H1 (cell line): ENCODE data around the gene CYGB. TPM values are rescaled to one million over a fixed set of nuclear protein-coding genes. Genes with fewer than 3 reads are reported as not detected.

Experiments used
- CTCF ChIA-PET: fragments of 300-600 bp; sonication (Branson Sonifier 250); formaldehyde crosslinking; loops from one replicate; lab custom pipeline; 2021; ENCODE audit not compliant: partially characterized antibody; lab: Charles Lee
- POLR2A ChIA-PET: fragments of 300-600 bp; sonication (Branson Sonifier 250); formaldehyde crosslinking; loops from one replicate; lab custom pipeline; 2021; ENCODE audit warnings: inconsistent platforms; ENCODE audit not compliant: partially characterized antibody; lab: Charles Lee
- DNase-seq, 2 experiments: peaks; one replicate each; pipeline versions ENCODE4 v3.0.0 to v3.0.0-alpha.2; 2010 to 2022; ENCODE audit warnings: low spot score in 2 of 2, low read depth in 1 of 2, mixed read lengths in 1 of 2
- FAIRE-seq: peaks from 2 replicates; lab custom pipeline; 2011; peaks lifted over from hg19 to GRCh38; lab: Jason Lieb, UNC
- H2AFZ ChIP-seq: 2 replicates; pipeline ENCODE4 v1.8.1; 2012; ENCODE audit warnings: low read length, inconsistent platforms
- H2AK5ac ChIP-seq: 2 replicates; pipeline ENCODE4 v1.6.1; 2013; ENCODE audit warnings: low read depth, low read length
- H2BK120ac ChIP-seq: replicated peaks from 2 replicates; pipeline ENCODE3; 2013; ENCODE audit warnings: low read depth, low read length, inconsistent platforms
- H2BK12ac ChIP-seq: 2 replicates; pipeline ENCODE4 v1.6.1; 2013; ENCODE audit warnings: low read depth, low read length
- H2BK15ac ChIP-seq: 2 replicates; pipeline ENCODE4 v1.6.1; 2013; ENCODE audit warnings: low read length
- H2BK20ac ChIP-seq: 2 replicates; pipeline ENCODE4 v1.6.1; 2013; ENCODE audit warnings: low read length
- H2BK5ac ChIP-seq: 2 replicates; pipeline ENCODE4 v1.6.1; 2013; ENCODE audit warnings: low read depth, low read length
- H3K14ac ChIP-seq: 2 replicates; pipeline ENCODE4 v1.6.1; 2013; ENCODE audit warnings: inconsistent platforms; ENCODE audit not compliant: insufficient read length
- H3K18ac ChIP-seq: 2 replicates; pipeline ENCODE4 v1.6.1; 2013; ENCODE audit warnings: low read length; ENCODE audit errors: extremely low read depth
- H3K23ac ChIP-seq: 2 replicates; pipeline ENCODE4 v1.6.1; 2013; ENCODE audit warnings: inconsistent platforms; ENCODE audit not compliant: insufficient read length
- H3K23me2 ChIP-seq: 2 replicates; pipeline ENCODE4 v1.6.1; 2013; ENCODE audit warnings: low read depth, low read length
- H3K27ac ChIP-seq: 2 replicates; pipeline ENCODE4 v1.6.1; 2011; ENCODE audit warnings: low read depth, low read length, inconsistent platforms
- H3K27me3 ChIP-seq, 4 experiments: replicated peaks in 1 of 4; 1 replicate in 1 of 4; 2 replicates in 3 of 4; pipeline versions ENCODE4 v1.6.1 to v1.8.1; 2011 to 2013; ENCODE audit warnings: low read length in 3 of 4, mild to moderate bottlenecking in 3 of 4, inconsistent platforms in 2 of 4, mixed read lengths in 2 of 4, moderate library complexity in 1 of 4; ENCODE audit not compliant: control insufficient read depth in 3 of 4, insufficient read depth in 3 of 4; ENCODE audit errors: extremely low read depth in 1 of 4
- H3K36me3 ChIP-seq, 4 experiments: 2 replicates each; pipeline versions ENCODE4 v1.6.1 to v1.8.1; 2011 to 2013; ENCODE audit warnings: mild to moderate bottlenecking in 4 of 4, low read length in 3 of 4, moderate library complexity in 2 of 4, control low read depth in 1 of 4, inconsistent platforms in 1 of 4; ENCODE audit not compliant: insufficient read depth in 4 of 4, control insufficient read depth in 2 of 4
- H3K4ac ChIP-seq: replicated peaks from 2 replicates; pipeline ENCODE3; 2013; ENCODE audit warnings: low read length, low read depth, mixed read lengths, inconsistent platforms; ENCODE audit not compliant: insufficient read length
- H3K4me1 ChIP-seq, 4 experiments: replicated peaks in 1 of 4; 1 replicate in 1 of 4; 2 replicates in 3 of 4; pipeline versions ENCODE4 v1.6.1 to v1.8.1; 2011 to 2013; ENCODE audit warnings: low read length in 3 of 4, inconsistent platforms in 2 of 4, mixed read lengths in 1 of 4; ENCODE audit not compliant: insufficient read depth in 4 of 4, control insufficient read depth in 3 of 4
- H3K4me2 ChIP-seq, 2 experiments: 2 replicates each; pipeline versions ENCODE4 v1.6.1 to v1.8.1; 2011 to 2013; ENCODE audit warnings: low read depth in 2 of 2, low read length in 2 of 2, control low read depth in 1 of 2, inconsistent platforms in 1 of 2, mild to moderate bottlenecking in 1 of 2; ENCODE audit not compliant: insufficient read depth in 1 of 2
- H3K4me3 ChIP-seq, 4 experiments: fragments of 200-600, 300-600 bp in 1 of 4; sonication (generic), shearing (Covaris generic), sonication (Bioruptor Twin) in 1 of 4; 2 replicates each; pipeline versions ENCODE4 v1.5.1 to v1.8.1; 2011 to 2016; ENCODE audit warnings: low read length in 4 of 4, low read depth in 3 of 4, control low read depth in 2 of 4, inconsistent platforms in 2 of 4, mild to moderate bottlenecking in 2 of 4, mixed read lengths in 1 of 4, moderate library complexity in 1 of 4; ENCODE audit not compliant: insufficient read depth in 2 of 4; ENCODE audit errors: extremely low read depth in 1 of 4
- H3K56ac ChIP-seq: replicated peaks from 2 replicates; pipeline ENCODE3; 2013; ENCODE audit warnings: low read depth, mild to moderate bottlenecking, mixed read lengths, low read length, inconsistent platforms; ENCODE audit not compliant: insufficient read length
- H3K79me1 ChIP-seq: 2 replicates; pipeline ENCODE4 v1.6.1; 2013; ENCODE audit warnings: low read depth, low read length, control low read depth
- H3K79me2 ChIP-seq, 2 experiments: 2 replicates each; pipeline versions ENCODE4 v1.6.1 to v1.8.1; 2012 to 2013; ENCODE audit warnings: low read length in 2 of 2, mild to moderate bottlenecking in 2 of 2, inconsistent platforms in 1 of 2; ENCODE audit not compliant: insufficient read depth in 2 of 2, control insufficient read depth in 1 of 2
- H3K9ac ChIP-seq, 4 experiments: replicated peaks in 1 of 4; 1 replicate in 1 of 4; 2 replicates in 3 of 4; pipeline versions ENCODE4 v1.6.1 to v1.8.1; 2011 to 2013; ENCODE audit warnings: low read depth in 3 of 4, low read length in 3 of 4, control low read depth in 2 of 4, mild to moderate bottlenecking in 2 of 4, moderate library complexity in 2 of 4, inconsistent platforms in 1 of 4; ENCODE audit errors: extremely low read depth in 1 of 4
- H3K9me3 ChIP-seq, 2 experiments: 2 replicates each; pipeline versions ENCODE4 v1.6.1 to v1.8.1; 2012 to 2013; ENCODE audit warnings: mild to moderate bottlenecking in 2 of 2, moderate library complexity in 2 of 2, control low read depth in 1 of 2, inconsistent platforms in 1 of 2, low read depth in 1 of 2, low read length in 1 of 2, mixed read lengths in 1 of 2; ENCODE audit not compliant: insufficient read depth in 2 of 2
- H4K20me1 ChIP-seq, 2 experiments: replicated peaks in 1 of 2; 2 replicates each; pipeline versions ENCODE3 to v1.8.1; 2011 to 2013; ENCODE audit warnings: inconsistent platforms in 2 of 2, low read length in 2 of 2, mild to moderate bottlenecking in 1 of 2; ENCODE audit not compliant: insufficient read depth in 2 of 2, control insufficient read depth in 1 of 2
- H4K5ac ChIP-seq: 2 replicates; pipeline ENCODE4 v1.6.1; 2013; ENCODE audit warnings: low read length, low read depth, mixed read lengths, inconsistent platforms; ENCODE audit not compliant: insufficient read length
- H4K8ac ChIP-seq: 2 replicates; pipeline ENCODE4 v1.8.0; 2013; ENCODE audit warnings: mild to moderate bottlenecking, moderate library complexity, low read length, inconsistent platforms; ENCODE audit not compliant: insufficient read depth; ENCODE audit errors: extremely low read depth
- H4K91ac ChIP-seq: replicated peaks from 2 replicates; pipeline ENCODE3; 2013; ENCODE audit warnings: low read length, mixed read lengths, inconsistent platforms; ENCODE audit not compliant: insufficient read length
- BACH1 ChIP-seq: IDR thresholded peaks from 2 replicates; pipeline ENCODE4 v1.6.1; 2012; ENCODE audit warnings: low read length, improper control_type of control experiment
- BCL11A ChIP-seq, 2 experiments: IDR thresholded peaks; one replicate each; pipeline ENCODE4 v1.6.1; 2011; ENCODE audit warnings: low read depth in 2 of 2, low read length in 2 of 2, mild to moderate bottlenecking in 2 of 2
- CBX8 ChIP-seq: fragments of 300-800, 300-1000 bp; sonication (generic); IDR thresholded peaks from 2 replicates; pipeline ENCODE4 v1.7.1; 2016; ENCODE audit warnings: low read depth, low read length, borderline replicate concordance
- MAFK ChIP-seq: IDR thresholded peaks from 2 replicates; pipeline ENCODE4 v1.6.1; 2012; ENCODE audit warnings: low read depth, mild to moderate bottlenecking, improper control_type of control experiment, low read length
- RFX5 ChIP-seq: IDR thresholded peaks from 2 replicates; pipeline ENCODE4 v1.6.1; 2011; ENCODE audit warnings: low read depth, low read length, improper control_type of control experiment, borderline replicate concordance
- RXRA ChIP-seq: IDR thresholded peaks from 2 replicates; pipeline ENCODE4 v1.6.1; 2011; ENCODE audit warnings: low read depth, mild to moderate bottlenecking, low read length, moderate library complexity; ENCODE audit not compliant: insufficient read depth
- SP1 ChIP-seq: IDR thresholded peaks from 2 replicates; pipeline ENCODE4 v1.6.1; 2011; ENCODE audit warnings: low read depth, low read length
- SP2 ChIP-seq: IDR thresholded peaks from 2 replicates; pipeline ENCODE4 v1.6.1; 2012; ENCODE audit warnings: mild to moderate bottlenecking, low read length, inconsistent platforms
- SP4 ChIP-seq: IDR thresholded peaks from 2 replicates; pipeline ENCODE4 v1.6.1; 2012; ENCODE audit warnings: low read length, inconsistent platforms
- TBP ChIP-seq: IDR thresholded peaks from 2 replicates; pipeline ENCODE4 v1.6.1; 2011; ENCODE audit warnings: low read depth, low read length, improper control_type of control experiment
- WGBS, 2 experiments: shearing (Covaris generic) in 1 of 2; methylation state at CpG; one replicate each; pipeline versions ENCODE4 v1.1.6 to v1.1.7; 2013 to 2015; ENCODE audit warnings: low lambda C conversion rate in 2 of 2, mixed read lengths in 2 of 2, inconsistent platforms in 1 of 2, low coverage in 1 of 2, missing lambda C conversion rate in 1 of 2; ENCODE audit not compliant: insufficient replicate concordance in 2 of 2, insufficient coverage in 1 of 2, insufficient read length in 1 of 2; ENCODE audit errors: extremely low coverage in 1 of 2, missing lambda C conversion rate in 1 of 2; 5-methylcytosine and 5-hydroxymethylcytosine counted together
- polyA plus RNA-seq, 7 experiments: library from polyadenylated mRNA; depleted of rRNA in 3 of 7; stranded (reverse) in 5 of 7; unstranded in 2 of 7; fragments of >200 nt in 5 of 7; fragments of 200-250 nt in 2 of 7; gene quantifications; 1 replicate in 5 of 7; 2 replicates in 1 of 7; 4 replicates in 1 of 7; pipeline versions ENCODE4 v1.2.1 to v1.2.3, GENCODE V29; 2011 to 2013; ENCODE audit warnings: missing spikeins in 2 of 7, mixed read lengths in 2 of 7
- total RNA-seq: library from RNA; stranded (reverse); fragmentation: NEBNext Ultra II Directional; extraction: Animal tissue kit (Norgen Biotek cat#: 25700); gene quantifications from 2 replicates; pipeline ENCODE4 v1.2.1, GENCODE V29; 2021
- TF ChIP-seq, protein P1 (sequence below): IDR thresholded peaks from 2 replicates; pipeline ENCODE4 v1.6.1; 2011; ENCODE audit warnings: low read depth, mild to moderate bottlenecking, low read length; ENCODE audit not compliant: insufficient read depth
- TF ChIP-seq, protein P2 (sequence below): IDR thresholded peaks from 2 replicates; pipeline ENCODE4 v1.6.1; 2012; ENCODE audit warnings: inconsistent platforms

The CYGB gene
- total and polyA plus RNA-seq, 2 of the 8 experiments (the other 6 are each of a cell fraction or from before 2014, with no cell fraction given) = 2.7 to 3.7 TPM

DNA sequence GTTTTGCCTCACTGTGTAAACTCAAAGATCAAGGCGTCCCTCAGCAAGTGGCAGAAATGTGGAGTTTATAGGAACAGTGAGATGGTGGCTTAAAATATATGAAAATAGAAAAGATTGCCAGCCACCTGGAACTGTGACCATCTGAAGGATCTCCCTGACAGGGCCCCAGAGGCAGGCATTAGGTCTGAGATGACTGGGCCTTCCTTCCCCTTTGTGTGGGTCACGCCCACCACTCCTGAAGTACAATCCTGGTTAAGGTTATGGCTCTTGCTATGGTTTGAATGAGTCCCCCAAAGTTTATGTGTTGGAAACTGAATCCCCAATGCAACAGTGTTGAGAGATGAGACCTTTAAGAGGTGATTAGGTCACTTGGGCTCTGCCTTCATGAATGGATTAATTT is 41.8 kb upstream of the CYGB start:
- Histone ChIP-seq H3K79me2 (no peaks in the 10 kb centered on the region), H2BK12ac (no peak overlapping the region), H3K23me2 (no peaks in the 10 kb centered on the region), H2BK120ac (no peak overlapping the region), H2AK5ac (no peak overlapping the region), H3K4me3 (no peak overlapping the region), H3K18ac (no peak overlapping the region), H3K23ac (no peak overlapping the region), H3K4ac (no peak overlapping the region), H4K91ac (no peak overlapping the region), H3K56ac (no peak overlapping the region), H2BK15ac (no peak overlapping the region; the same call in 1 of the 2 replicates), H3K4me1 (peaks cover 0 to 9% (median 4%) of the 10 kb centered on the region in 4 experiments; a peak in 5 of 7 replicates), H3K9me3 (no peaks in the 10 kb centered on the region), H4K20me1 (no peaks in the 10 kb centered on the region), H2BK20ac (no peak overlapping the region), H3K14ac (no peak overlapping the region), H3K4me2 (no peak overlapping the region), H4K5ac (no peak overlapping the region), H3K36me3 (no peaks in the 10 kb centered on the region), H3K79me1 (no peaks in the 10 kb centered on the region), H2BK5ac (no peak overlapping the region), H3K9ac (no peak overlapping the region), H2AFZ (no peak overlapping the region), H4K8ac (no peak overlapping the region), H3K27ac (no peak overlapping the region), H3K27me3 (peaks cover 4 to 39% (median 30%) of the 10 kb centered on the region in 4 experiments)
- POLR2A ChIA-PET = interaction anchor here (0.6 to 6.0 kb wide), 6 partner anchors 9 to 1831 kb away, joined by 3 to 40 read pairs (median 6); a partner anchor contains a TSS
- FAIRE-seq = no peak
- 87% methylated on average over 2 of the region's 2 CpGs; no CpG with 5 or more reads in 1 of the 2 experiments for WGBS, 2 experiments
- no peak for DNase-seq
- CTCF ChIA-PET = interaction anchor here (1.0 to 2.7 kb wide), 9 partner anchors 8 to 104 kb away, joined by 3 to 13 read pairs (median 6); no protein-coding TSS in a partner anchor
- no peak for TF ChIP-seq BACH1
- TF ChIP-seq, protein P1, sequence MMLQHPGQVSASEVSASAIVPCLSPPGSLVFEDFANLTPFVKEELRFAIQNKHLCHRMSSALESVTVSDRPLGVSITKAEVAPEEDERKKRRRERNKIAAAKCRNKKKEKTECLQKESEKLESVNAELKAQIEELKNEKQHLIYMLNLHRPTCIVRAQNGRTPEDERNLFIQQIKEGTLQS = no peak
- TF ChIP-seq BCL11A (IDR thresholded peaks at IDR 0.05; ENCODE audit: low read depth in 2 of 2, low read length in 2 of 2) = no peak
- no peak for TF ChIP-seq CBX8
- no peak for TF ChIP-seq MAFK
- no peak for TF ChIP-seq SP1
- no peak for TF ChIP-seq RFX5
- no peak for TF ChIP-seq SP2
- no peak for TF ChIP-seq RXRA
- TF ChIP-seq, protein P2, sequence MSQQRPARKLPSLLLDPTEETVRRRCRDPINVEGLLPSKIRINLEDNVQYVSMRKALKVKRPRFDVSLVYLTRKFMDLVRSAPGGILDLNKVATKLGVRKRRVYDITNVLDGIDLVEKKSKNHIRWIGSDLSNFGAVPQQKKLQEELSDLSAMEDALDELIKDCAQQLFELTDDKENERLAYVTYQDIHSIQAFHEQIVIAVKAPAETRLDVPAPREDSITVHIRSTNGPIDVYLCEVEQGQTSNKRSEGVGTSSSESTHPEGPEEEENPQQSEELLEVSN = no peak
- TF ChIP-seq SP4 = no peak
- TF ChIP-seq TBP = no peak
